Muscle of leg (tissue), 11 donors: ENCODE measurements around the gene COG5. TPM values are rescaled to one million over a fixed set of nuclear protein-coding genes. Genes with fewer than 3 reads are reported as not detected.

ENCODE experiments used
- DNase-seq: peaks from one replicate; pipeline ENCODE4 v3.0.0; 2013
- H3K27ac ChIP-seq: one replicate; pipeline ENCODE4 v1.5.1; 2013; ENCODE audit warnings: mild to moderate bottlenecking, low read length, control low read depth
- H3K27me3 ChIP-seq: one replicate; pipeline ENCODE4 v1.6.1; 2013; ENCODE audit warnings: low read length; ENCODE audit not compliant: control insufficient read depth, insufficient read depth
- H3K36me3 ChIP-seq: one replicate; pipeline ENCODE4 v1.6.1; 2013; ENCODE audit warnings: low read length; ENCODE audit not compliant: control insufficient read depth, insufficient read depth
- H3K4me1 ChIP-seq: one replicate; pipeline ENCODE4 v1.6.1; 2013; ENCODE audit warnings: low read length; ENCODE audit not compliant: control insufficient read depth, insufficient read depth
- H3K4me3 ChIP-seq: one replicate; pipeline ENCODE4 v1.5.1; 2013; ENCODE audit warnings: low read length, control low read depth
- H3K9me3 ChIP-seq: replicated peaks from 2 replicates; pipeline ENCODE4 v1.6.1; 2013; ENCODE audit warnings: low read depth, low read length; ENCODE audit not compliant: control insufficient read depth
- WGBS: methylation state at CpG from one replicate; pipeline ENCODE4 v1.1.5; 2013; ENCODE audit warnings: missing lambda C conversion rate; ENCODE audit not compliant: insufficient coverage; 5-methylcytosine and 5-hydroxymethylcytosine counted together
- polyA plus RNA-seq, 8 donors: library from polyadenylated mRNA; unstranded; fragments of 120-200 nt; gene quantifications; one replicate each; pipeline versions ENCODE4 v1.2.1 to v1.2.3, GENCODE V29; 2013; ENCODE audit warnings: inconsistent platforms in 1 of 8, low replicate concordance in 1 of 8; ENCODE audit not compliant: insufficient read length in 8 of 8, insufficient read depth in 1 of 8
- total RNA-seq: library from RNA; stranded (reverse); fragments of 120-200 nt; gene quantifications from one replicate; pipeline ENCODE4 v1.2.4, GENCODE V29; 2013

The COG5 gene
- total and polyA plus RNA-seq, 9 donors: 19.5 to 45.5 (median 25.7) TPM

GRCh38 chr7:107326061-107326460, 237.7 kb downstream of the COG5 start:
- Histone ChIP-seq H3K4me3 (no peak overlapping the region), H3K27ac (no peak overlapping the region), H3K9me3 (peaks cover 2% of the 10 kb centered on the region), H3K36me3 (no peaks in the 10 kb centered on the region), H3K4me1 (no peaks in the 10 kb centered on the region), H3K27me3 (no peaks in the 10 kb centered on the region)
- 100% methylated on average over 1 of the region's 3 CpGs for WGBS
- no peak for DNase-seq

DNA sequence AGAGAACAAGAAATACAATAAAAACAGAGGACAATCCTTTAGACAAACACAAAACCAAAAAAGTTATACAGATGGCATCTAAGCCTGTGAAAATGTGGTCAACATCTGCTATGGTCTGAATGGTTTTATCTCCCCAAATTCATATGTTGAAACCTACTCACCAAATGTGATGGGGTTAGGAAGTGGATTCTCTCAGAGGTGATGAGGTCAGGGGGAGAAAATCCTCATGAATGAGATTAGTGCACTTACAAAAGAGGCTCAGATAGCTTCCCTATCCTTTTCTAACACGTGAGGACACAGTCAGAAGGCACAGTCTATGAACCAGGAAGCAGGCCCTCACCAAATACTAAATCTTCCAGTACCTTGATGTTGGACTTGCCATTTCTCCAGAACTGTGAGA, 241.7 kb downstream of the COG5 start:
- no CpG with 5 or more reads among the region's 1 CpG for WGBS
- no peak overlapping the region for H3K27ac ChIP-seq
- H3K27me3 ChIP-seq: no peaks in the 10 kb centered on the region
- H3K4me1 ChIP-seq: no peaks in the 10 kb centered on the region
- peaks cover 2% of the 10 kb centered on the region for H3K9me3 ChIP-seq
- DNase-seq: no peak
- H3K4me3 ChIP-seq: no peak overlapping the region
- no peaks in the 10 kb centered on the region for H3K36me3 ChIP-seq

GRCh38 chr7:107321611-107322010, 242.1 kb downstream of the COG5 start:
- no peak overlapping the region for H3K4me3 ChIP-seq
- no peak for DNase-seq
- no peaks in the 10 kb centered on the region for H3K4me1 ChIP-seq
- H3K36me3 ChIP-seq: no peaks in the 10 kb centered on the region
- no CpG with 5 or more reads among the region's 1 CpG for WGBS
- H3K27ac ChIP-seq: no peak overlapping the region
- H3K27me3 ChIP-seq: no peaks in the 10 kb centered on the region
- H3K9me3 ChIP-seq: no peaks in the 10 kb centered on the region

DNA sequence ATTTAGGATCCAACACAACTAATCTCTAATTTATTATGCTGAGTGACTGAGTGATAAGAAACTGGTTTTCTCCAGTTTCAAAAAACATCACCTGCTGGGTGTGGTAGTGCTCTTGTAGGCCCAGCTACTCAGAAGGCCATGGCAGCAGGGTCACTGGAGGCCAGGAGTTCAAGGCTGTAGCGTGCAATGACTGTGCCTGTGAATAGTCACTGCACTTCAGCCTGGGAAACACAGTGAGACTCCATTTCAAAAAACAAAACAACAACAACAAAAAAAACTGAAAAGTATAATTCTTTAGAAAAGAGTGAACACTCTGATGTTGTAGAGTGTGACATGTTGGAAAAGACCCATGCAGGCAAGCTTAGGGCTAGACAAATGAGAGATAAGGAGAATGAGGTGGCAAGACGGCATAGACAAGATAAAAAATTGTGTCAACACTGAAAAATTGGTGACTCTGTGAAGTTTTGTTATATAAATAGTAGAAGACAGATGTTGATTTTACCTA, 243.9 kb downstream of the COG5 start:
- no CpG with 5 or more reads among the region's 2 CpGs for WGBS
- no peak overlapping the region for H3K4me3 ChIP-seq
- no peak overlapping the region for H3K27ac ChIP-seq
- no peak for DNase-seq
- H3K4me1 ChIP-seq: no peaks in the 10 kb centered on the region
- no peaks in the 10 kb centered on the region for H3K27me3 ChIP-seq
- no peaks in the 10 kb centered on the region for H3K9me3 ChIP-seq
- no peaks in the 10 kb centered on the region for H3K36me3 ChIP-seq

- peak; percentile 78 for DNase-seq
- no CpG with 5 or more reads among the region's 3 CpGs for WGBS
- H3K27ac ChIP-seq: no peak overlapping the region
- no peaks in the 10 kb centered on the region for H3K9me3 ChIP-seq
- H3K4me1 ChIP-seq: no peaks in the 10 kb centered on the region
- H3K4me3 ChIP-seq: no peak overlapping the region
- no peaks in the 10 kb centered on the region for H3K27me3 ChIP-seq
- H3K36me3 ChIP-seq: no peaks in the 10 kb centered on the region
Observed at GRCh38 chr7:107318523-107319160, 245.1 kb downstream of the COG5 start.

DNA sequence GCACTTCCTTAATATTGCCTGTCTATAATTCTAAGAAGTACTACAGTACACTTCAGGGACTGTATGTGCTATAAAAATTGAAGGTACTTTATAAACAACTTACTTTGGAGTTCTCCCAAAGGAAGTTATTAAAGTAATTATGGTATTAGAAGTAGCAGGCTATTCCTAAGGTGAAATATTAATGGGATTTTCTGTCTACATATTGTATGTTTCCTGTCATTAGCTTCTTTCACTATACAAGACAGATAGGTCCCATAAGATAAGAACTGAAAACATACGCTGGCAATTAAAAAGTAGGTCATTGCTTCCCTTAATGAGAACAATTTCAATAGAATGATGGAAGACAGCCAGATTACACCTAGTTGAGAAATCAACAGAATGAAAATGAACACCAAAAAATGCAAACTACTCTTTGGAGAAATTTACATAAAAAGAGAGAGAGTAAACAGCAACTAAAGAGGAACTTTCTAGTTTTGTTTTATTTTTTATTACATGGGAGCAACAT, 248.0 kb downstream of the COG5 start:
- Histone ChIP-seq H3K9me3 (no peaks in the 10 kb centered on the region), H3K4me1 (no peaks in the 10 kb centered on the region), H3K27me3 (no peaks in the 10 kb centered on the region), H3K27ac (no peak overlapping the region), H3K36me3 (no peaks in the 10 kb centered on the region), H3K4me3 (no peak overlapping the region)
- no peak for DNase-seq
- no CpG with 5 or more reads among the region's 1 CpG for WGBS

- Histone ChIP-seq H3K4me3 (no peak overlapping the region), H3K4me1 (no peaks in the 10 kb centered on the region), H3K27ac (no peak overlapping the region), H3K9me3 (no peaks in the 10 kb centered on the region), H3K27me3 (no peaks in the 10 kb centered on the region), H3K36me3 (no peaks in the 10 kb centered on the region)
- no peak for DNase-seq
- WGBS: no CpG with 5 or more reads among the region's 1 CpG
Observed at GRCh38 chr7:107313355-107313754, 250.4 kb downstream of the COG5 start.

DNA sequence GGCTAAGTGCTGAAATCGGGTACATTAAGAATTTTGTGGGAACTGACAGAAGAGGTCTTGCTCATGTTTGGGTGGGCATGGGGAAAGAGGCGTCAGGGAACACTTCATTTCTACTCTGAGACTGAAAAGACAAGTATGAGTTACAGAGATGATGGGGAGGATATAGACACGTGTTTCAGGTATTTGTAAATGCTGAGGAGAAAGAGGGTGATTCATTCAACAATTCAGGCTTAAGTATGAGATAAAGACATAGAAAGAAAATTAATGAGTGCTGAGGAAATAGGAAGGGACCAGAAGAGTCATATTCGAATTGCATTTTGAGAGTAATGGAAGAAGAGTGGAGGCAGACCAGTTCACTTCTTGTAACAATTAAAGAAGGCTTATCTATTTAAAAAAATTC, 251.3 kb downstream of the COG5 start:
- no peaks in the 10 kb centered on the region for H3K9me3 ChIP-seq
- H3K4me3 ChIP-seq: no peak overlapping the region
- H3K4me1 ChIP-seq: no peaks in the 10 kb centered on the region
- H3K27me3 ChIP-seq: no peaks in the 10 kb centered on the region
- H3K27ac ChIP-seq: no peak overlapping the region
- no peaks in the 10 kb centered on the region for H3K36me3 ChIP-seq
- no peak for DNase-seq
- WGBS: 85% methylated on average over 3 of the region's 4 CpGs

DNA sequence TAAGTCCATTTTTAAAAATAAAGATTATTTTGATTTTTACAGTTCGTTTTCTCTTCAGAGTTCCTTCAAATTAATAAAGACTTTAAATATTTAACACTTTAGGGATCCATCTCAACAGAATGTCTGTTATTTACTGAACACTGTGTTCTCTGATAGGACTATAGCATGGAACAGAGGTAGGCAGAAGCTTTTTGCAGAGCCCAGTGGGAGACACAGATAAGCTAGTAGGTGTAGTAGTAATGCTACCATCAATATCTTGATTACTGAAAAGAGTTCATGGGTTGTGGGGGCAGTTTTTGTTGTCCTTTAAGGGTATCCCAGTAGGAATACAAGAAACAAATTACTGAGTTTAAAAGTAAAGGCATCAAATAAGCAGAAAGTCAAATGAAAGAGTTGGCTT, 254.4 kb downstream of the COG5 start:
- Histone ChIP-seq H3K4me3 (no peak overlapping the region), H3K4me1 (no peaks in the 10 kb centered on the region), H3K27ac (no peak overlapping the region), H3K36me3 (peaks cover 2% of the 10 kb centered on the region), H3K9me3 (peaks cover 3% of the 10 kb centered on the region), H3K27me3 (no peaks in the 10 kb centered on the region)
- no peak for DNase-seq
- WGBS: no CpG with 5 or more reads among the region's 1 CpG

DNA sequence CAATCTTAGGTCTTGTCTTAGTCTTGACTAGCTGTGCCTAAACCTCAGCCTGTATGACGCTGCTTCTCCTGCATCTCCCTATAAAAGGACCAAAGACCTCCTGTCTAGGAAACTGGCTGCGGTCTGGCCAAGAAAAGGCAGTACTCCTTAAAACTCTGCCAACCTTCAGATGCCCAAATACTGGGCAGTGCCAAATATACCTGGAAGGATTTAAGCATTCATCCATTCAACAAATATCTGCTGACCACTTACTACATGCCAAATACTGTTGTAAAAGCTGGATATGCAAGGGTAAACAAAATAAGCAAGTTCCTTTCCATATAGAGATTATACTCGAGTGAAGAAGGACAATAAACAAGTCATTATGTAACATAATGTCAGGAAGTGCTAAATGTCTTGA, 259.1 kb downstream of the COG5 start:
- Histone ChIP-seq H3K4me3 (no peak overlapping the region), H3K27me3 (no peaks in the 10 kb centered on the region), H3K27ac (no peak overlapping the region), H3K36me3 (peaks cover 2% of the 10 kb centered on the region), H3K4me1 (no peaks in the 10 kb centered on the region), H3K9me3 (peaks cover 3% of the 10 kb centered on the region)
- 83% methylated on average over 2 of the region's 3 CpGs for WGBS
- DNase-seq: no peak

DNA sequence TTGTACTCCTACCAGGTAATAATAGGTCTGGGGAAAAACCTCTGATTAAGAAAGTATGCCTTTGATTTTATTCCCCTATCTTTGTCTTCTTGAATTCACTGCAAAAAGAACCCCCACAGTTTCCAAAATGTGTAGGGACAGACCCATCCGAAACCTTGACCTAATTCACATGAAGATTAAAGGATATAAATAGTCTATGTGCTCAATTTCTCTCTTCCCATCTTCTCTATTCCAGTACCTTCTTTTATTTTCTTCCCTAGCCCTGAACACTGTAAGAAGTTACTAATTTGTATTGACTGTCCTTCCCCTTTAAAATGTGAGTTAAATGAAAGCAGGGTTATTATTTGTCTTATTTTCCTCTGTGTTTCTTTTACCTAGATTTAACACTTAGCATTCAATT, 259.7 kb downstream of the COG5 start:
- no peak overlapping the region for H3K27ac ChIP-seq
- H3K27me3 ChIP-seq: no peaks in the 10 kb centered on the region
- peaks cover 2% of the 10 kb centered on the region for H3K36me3 ChIP-seq
- H3K9me3 ChIP-seq: peaks cover 3% of the 10 kb centered on the region
- no peaks in the 10 kb centered on the region for H3K4me1 ChIP-seq
- H3K4me3 ChIP-seq: no peak overlapping the region
- WGBS: no CpG with 5 or more reads among the region's 1 CpG
- no peak for DNase-seq
